Placental pericyte (primary cell): ENCODE results near the gene CCDC28B. TPM values are rescaled to one million over a fixed set of nuclear protein-coding genes. Genes with fewer than 3 reads are reported as not detected.

Source experiments
- total RNA-seq: library from RNA; depleted of rRNA; stranded (reverse); fragments of >200 nt; gene quantifications from 2 replicates; pipeline ENCODE4 v1.2.3, GENCODE V29; 2012

The CCDC28B gene
- 5.0 and 11.7 TPM in 2 replicates for total RNA-seq

DNA sequence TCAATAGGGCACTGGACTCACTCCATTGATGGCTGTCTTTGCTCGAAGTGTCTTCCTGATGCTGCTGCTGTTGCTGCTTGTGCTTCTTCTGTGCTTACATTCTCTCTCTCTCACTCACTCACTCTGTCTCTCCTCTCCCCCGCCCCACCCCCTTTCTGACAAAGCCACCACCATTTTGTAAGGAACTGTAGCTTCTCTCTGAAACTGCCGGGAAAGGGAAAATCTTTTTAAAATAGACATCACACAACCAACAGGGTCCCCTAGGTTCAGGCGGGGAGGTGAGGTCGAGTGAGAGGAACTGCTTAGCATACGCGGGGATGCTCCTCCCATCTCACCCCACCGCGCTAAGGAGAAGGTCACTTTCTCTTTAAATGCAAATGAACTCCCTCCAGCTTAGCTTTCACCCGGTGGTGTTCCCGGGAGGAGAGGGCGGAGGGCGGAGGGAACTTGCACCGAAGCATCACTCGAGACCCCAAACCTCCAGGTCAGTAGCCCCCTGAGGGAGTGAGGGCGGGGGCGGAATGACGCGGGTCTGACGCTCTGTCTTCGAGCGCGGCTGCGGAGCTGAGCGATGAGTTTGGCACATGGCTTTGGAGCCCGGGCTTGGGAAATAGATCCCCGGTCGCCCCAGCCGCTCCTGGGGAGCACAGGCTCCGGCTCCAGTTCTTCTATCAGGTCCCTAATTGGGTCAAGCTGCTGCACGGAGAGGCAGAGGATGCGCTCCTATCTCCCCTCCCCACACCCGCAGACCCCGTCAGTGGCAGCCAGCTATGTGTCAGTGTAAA lies at the start of gene CCDC28B:
Gene CCDC28B (plus strand): TSS at position 370 of the 785 bp plus-strand sequence. CDS start 1,341 bp downstream, outside the sequence.

DNA sequence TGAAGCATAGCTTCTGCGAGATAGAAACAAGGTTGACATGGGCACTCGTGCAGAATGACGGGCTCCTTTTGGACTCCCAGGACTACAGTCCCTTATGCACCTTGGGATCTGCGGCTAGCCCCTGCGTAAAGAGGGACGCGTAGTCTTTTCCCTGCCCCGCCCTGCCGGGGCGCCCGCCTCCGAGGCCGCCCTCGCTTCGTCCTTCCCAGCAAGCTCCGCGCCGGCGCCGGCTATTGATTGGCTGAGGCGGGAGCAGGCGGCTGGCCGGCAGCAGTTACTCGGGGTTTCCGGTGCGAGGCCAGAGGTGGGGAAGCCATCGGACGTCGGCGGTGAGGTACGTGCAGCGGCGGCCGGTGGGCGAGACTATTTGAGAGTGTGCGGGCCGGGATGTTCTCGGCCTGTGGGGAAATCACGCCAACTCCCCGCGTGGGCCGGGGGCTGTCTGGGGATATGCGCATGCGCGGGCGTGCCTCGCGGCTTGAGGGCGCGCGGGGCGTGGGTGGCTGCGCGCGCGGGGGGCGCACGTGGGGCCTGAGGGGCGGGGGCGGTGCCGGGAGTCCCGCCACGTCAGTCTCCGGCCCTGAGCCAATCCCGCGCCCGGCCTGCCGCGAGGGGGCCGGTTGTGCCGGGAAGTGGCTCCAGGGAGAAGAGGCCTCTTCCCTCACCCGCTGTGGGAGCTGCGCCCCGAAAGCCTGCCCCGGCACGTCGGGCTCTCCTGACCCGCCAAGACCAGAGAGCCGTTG lies 20.8 kb upstream of the CCDC28B start, which contains the start of gene TXLNA:
Gene TXLNA (plus strand): TSS at position 233 of the 743 bp plus-strand sequence. CDS start 671 bp downstream, outside the sequence.

DNA sequence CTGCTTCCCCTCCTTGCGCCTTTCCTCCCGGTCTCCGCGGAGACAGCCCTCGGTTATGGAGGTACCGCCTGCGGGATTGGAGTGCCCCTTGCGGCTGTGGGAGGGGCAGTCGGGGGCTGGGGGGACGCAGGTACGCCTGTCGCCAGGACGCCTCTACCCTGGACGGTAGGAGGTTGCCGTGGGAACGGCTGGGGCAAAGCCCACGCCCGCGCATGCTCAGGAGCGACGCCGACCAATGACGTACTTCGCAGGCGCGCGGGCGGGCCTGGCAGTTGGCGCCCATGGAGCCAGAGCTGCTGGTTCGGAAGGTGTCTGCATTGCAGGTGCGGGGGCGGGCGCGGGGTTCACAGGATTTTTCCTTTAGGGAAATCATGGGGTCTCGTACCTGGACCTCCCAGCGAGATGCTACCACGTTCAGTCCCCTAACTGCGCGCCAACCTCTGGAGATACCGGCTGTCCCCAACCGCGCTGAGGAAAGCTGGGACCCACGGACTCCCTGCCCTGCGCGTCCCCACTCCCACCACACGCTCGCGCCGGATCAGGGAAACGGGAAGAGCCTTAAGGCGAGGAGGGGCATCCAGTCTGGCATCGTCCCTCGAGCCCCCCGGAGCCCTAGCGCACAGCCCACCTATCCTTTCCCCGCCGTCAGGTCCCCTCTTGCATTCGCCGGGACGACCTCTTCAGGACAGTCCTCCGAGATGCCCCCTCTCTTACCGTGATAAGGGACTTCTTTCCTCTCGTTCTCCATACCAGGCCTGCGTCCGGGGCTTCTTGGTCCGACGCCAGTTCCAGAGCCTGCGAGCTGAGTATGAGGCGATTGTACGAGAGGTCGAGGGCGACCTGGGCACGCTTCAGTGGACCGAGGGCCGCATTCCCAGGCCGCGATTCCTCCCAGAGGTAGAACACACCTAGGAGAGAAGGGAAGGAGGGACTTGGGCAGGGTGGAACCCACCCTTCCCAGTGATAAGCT lies 5.3 kb downstream of the CCDC28B start, which contains the start of gene IQCC:
Gene IQCC (plus strand): TSS at position 271 of the 970 bp plus-strand sequence. CDS start 11 bp downstream, at position 282.

DNA sequence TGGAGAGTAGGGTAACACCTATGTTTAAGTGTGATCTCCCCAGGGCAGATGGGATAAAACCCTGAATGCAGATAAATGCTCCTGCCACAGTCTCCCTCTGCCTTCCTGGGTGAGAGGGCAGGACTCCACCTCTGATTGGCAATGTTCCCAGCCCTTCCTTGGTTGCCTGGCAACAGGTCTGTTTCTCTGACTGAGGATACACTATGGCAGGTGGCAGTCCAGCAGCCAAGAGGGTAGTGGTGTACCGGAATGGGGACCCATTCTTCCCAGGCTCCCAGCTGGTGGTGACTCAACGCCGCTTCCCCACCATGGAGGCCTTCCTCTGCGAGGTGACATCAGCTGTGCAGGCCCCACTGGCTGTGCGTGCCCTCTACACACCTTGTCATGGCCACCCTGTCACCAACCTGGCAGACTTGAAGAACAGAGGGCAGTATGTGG lies 8.5 kb downstream of the CCDC28B start, which contains the start of gene DCDC2B:
Gene DCDC2B (plus strand): TSS at position 199 of the 438 bp plus-strand sequence. CDS start 5 bp downstream, at position 204.

DNA sequence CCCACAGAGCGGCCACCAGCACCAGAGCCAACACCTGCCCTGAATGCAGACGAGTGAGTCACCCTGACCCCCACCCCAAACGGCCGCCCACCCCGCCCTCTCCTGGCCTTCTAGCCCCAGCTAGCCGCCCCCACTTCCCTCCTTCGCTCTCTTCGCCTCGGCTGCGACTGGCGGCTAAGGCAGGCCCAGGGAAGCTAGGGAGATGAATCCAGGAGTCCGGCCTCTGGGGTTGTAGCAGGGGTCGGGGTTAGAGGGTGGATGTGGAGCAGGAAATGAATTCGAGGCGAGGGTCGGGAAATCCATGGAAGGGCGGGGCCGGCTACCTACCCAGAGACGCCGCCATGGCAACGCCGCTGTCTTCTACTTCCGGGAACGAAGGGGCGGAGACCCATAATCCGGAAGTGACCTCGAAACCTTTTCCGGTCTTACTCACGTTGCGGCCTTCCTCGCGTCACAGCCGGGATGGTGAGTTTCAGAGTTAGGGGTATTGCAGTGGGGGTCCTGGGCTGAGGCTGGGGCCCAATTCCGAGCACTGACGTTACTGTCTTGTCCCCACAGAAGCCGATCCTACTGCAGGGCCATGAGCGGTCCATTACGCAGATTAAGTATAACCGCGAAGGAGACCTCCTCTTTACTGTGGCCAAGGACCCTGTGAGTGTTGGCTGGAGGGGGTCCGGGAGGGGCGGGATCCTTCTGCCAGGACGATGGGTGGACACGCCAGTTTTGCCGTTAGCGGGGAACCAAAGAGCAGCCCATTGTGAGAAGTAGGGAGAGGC lies 21.8 kb downstream of the CCDC28B start, which contains the start of the genes EIF3I and TMEM234:
Gene EIF3I (plus strand): TSS at position 428 of the 776 bp plus-strand sequence. CDS start 35 bp downstream, at position 463.
Gene TMEM234 (minus strand): TSS at position 374 of the 776 bp plus-strand sequence. CDS start 31 bp downstream, at position 343.

DNA sequence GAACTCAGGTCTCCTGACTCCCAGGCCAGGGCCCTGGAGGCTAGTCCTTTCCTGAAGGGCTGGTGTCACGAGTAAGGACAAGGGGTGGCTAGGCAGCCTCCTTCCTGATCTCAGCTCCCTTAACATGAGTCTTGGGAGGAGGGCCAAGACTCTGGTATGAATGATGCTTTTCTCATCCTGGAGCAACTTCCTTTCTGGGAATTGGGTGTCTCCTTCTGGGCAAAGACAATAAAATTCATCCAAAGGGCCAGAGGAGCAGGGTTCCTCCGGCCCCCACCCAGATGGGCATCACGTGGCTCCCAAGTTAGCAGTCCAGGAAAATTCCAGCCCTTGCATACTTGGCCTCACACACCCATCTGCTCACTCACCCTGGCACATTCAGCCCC lies 46.5 kb downstream of the CCDC28B start, which contains the start of gene FAM167B:
Gene FAM167B (plus strand): TSS at position 335 of the 386 bp plus-strand sequence. CDS start 200 bp downstream, outside the sequence.

DNA sequence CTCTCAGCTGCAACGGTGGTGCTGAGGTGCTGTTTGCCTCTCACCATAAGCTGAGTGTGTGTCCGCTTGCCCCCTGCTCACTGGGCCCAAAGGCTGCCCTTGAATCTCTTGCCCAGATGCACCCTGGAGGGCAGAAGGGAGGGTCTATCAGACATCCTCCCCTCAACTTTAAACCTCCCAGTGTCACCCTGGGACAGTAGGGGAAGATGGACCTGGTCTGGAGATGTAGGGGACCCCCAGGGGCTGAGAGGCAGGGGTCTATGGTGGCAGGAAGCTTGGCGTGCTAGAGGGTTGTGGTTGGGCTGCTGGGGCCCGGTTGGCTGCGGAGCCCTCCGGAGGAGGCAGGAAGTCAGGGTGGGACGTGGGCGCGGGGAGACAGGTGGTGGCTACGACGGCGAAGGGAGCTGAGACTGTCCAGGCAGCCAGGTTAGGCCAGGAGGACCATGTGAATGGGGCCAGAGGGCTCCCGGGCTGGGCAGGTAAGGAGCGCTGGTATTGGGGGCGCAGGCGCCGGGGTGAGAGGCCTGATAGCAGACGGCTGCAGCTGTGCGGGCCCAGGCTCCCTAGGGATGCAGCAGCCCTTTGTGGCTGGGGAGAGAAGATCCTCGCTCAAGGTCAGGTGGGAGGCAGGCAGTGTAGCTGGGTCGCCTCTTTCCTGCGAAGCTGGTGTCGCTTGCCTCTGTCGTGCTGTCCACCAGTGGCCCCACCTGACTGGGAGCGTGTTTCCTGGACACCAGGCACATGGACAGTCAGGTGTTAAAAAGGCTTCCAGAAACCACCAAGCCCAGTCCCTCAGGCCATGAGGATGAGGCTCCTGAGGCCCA lies 50.7 kb downstream of the CCDC28B start, which contains the start of gene LCK:
Gene LCK (plus strand): TSS at position 373 of the 824 bp plus-strand sequence. CDS start 23,065 bp downstream, outside the sequence.

Other genes with a start within 250 kb of the CCDC28B start
- 49.0 and 61.4 TPM in 2 replicates for gene KHDRBS1, start 186.7 kb upstream of the CCDC28B start, total RNA-seq
- 9.6 and 11.6 TPM in 2 replicates for gene TMEM39B, start 127.7 kb upstream of the CCDC28B start, total RNA-seq
- 49.9 and 101 TPM in 2 replicates for gene KPNA6, start 92.5 kb upstream of the CCDC28B start, total RNA-seq
- gene TXLNA, start 20.9 kb upstream of the CCDC28B start, total RNA-seq, result 85.6 and 106 TPM in 2 replicates
- 1.1 and 2.1 TPM in 2 replicates for gene IQCC, start 5.1 kb downstream of the CCDC28B start, total RNA-seq
- gene DCDC2B, start 8.5 kb downstream of the CCDC28B start, total RNA-seq, result not detected in 2 replicates
- gene TMEM234, start 21.8 kb downstream of the CCDC28B start, total RNA-seq, result 21.9 and 26.5 TPM in 2 replicates
- 333 and 358 TPM in 2 replicates for gene EIF3I, start 21.8 kb downstream of the CCDC28B start, total RNA-seq
- 0.88 and 1.0 TPM in 2 replicates for gene FAM167B, start 46.6 kb downstream of the CCDC28B start, total RNA-seq
- gene LCK, start 50.7 kb downstream of the CCDC28B start, total RNA-seq, result not detected in 2 replicates
- gene HDAC1, start 91.5 kb downstream of the CCDC28B start, total RNA-seq, result 67.8 and 89.0 TPM in 2 replicates
- gene MARCKSL1, start 135.6 kb downstream of the CCDC28B start, total RNA-seq, result 18.2 and 33.5 TPM in 2 replicates
- gene FAM229A, start 161.9 kb downstream of the CCDC28B start, total RNA-seq, result 1.7 and 1.8 TPM in 2 replicates
- 0.57 and 1.3 TPM in 2 replicates for gene TSSK3, start 161.9 kb downstream of the CCDC28B start, total RNA-seq
- 75.7 and 110 TPM in 2 replicates for gene BSDC1, start 193.8 kb downstream of the CCDC28B start, total RNA-seq